HUES64 (cell line): ENCODE results near the gene FBXL13.
"Not testable (repeated sequence)": the region's sequence is repeated elsewhere in the genome, so short reads cannot be mapped to it uniquely, and the experiment has no call there.

Source experiments
- H3K27ac ChIP-seq: 2 replicates; pipeline ENCODE4 v1.7.0; 2013; ENCODE audit warnings: low read depth, low read length, inconsistent platforms
- H3K27me3 ChIP-seq: 2 replicates; pipeline ENCODE4 v1.6.1; 2013; ENCODE audit warnings: mild to moderate bottlenecking, low read length; ENCODE audit not compliant: insufficient read depth
- H3K36me3 ChIP-seq: 2 replicates; pipeline ENCODE4 v1.6.1; 2013; ENCODE audit warnings: mild to moderate bottlenecking, low read length; ENCODE audit not compliant: insufficient read depth
- H3K4me1 ChIP-seq: 2 replicates; pipeline ENCODE4 v1.6.1; 2013; ENCODE audit warnings: mild to moderate bottlenecking, low read length, moderate library complexity; ENCODE audit not compliant: insufficient read depth
- H3K4me3 ChIP-seq: 2 replicates; pipeline ENCODE4 v1.5.1; 2013; ENCODE audit warnings: mild to moderate bottlenecking, low read length, moderate library complexity
- H3K9ac ChIP-seq: 2 replicates; pipeline ENCODE4 v1.6.1; 2013; ENCODE audit warnings: mild to moderate bottlenecking, low read depth, low read length
- H3K9me3 ChIP-seq: 2 replicates; pipeline ENCODE4 v1.6.1; 2013; ENCODE audit warnings: low read depth, low read length; ENCODE audit not compliant: insufficient read depth
- WGBS: fragments of 150-250, 120-280 bp; methylation state at CpG from one replicate; pipeline ENCODE4 v1.1.7; 2013; ENCODE audit warnings: missing lambda C conversion rate; 5-methylcytosine and 5-hydroxymethylcytosine counted together

FBXL13 gene

GRCh38 chr7:102983602-102984001 is 91.0 kb downstream of the FBXL13 start:
- no peaks in the 10 kb centered on the region for H3K4me1 ChIP-seq
- H3K9me3 ChIP-seq: no peaks in the 10 kb centered on the region; the same call in 1 of the 2 replicates
- no peaks in the 10 kb centered on the region for H3K36me3 ChIP-seq
- H3K9ac ChIP-seq: no peak overlapping the region
- H3K27me3 ChIP-seq: no peaks in the 10 kb centered on the region
- H3K4me3 ChIP-seq: no peak overlapping the region
- no peak overlapping the region for H3K27ac ChIP-seq
- WGBS: 93% methylated on average over 7 of the region's 7 CpGs

GRCh38 chr7:102982235-102982634 is 92.4 kb downstream of the FBXL13 start:
- no peak overlapping the region for H3K9ac ChIP-seq
- H3K4me3 ChIP-seq: no peak overlapping the region
- no peaks in the 10 kb centered on the region for H3K27me3 ChIP-seq
- H3K4me1 ChIP-seq: no peaks in the 10 kb centered on the region
- H3K9me3 ChIP-seq: no peaks in the 10 kb centered on the region; the same call in 1 of the 2 replicates
- H3K36me3 ChIP-seq: no peaks in the 10 kb centered on the region
- 88% methylated on average over 1 of the region's 1 CpG for WGBS
- H3K27ac ChIP-seq: no peak overlapping the region

- no peaks in the 10 kb centered on the region for H3K4me1 ChIP-seq
- H3K9ac ChIP-seq: no peak overlapping the region
- 93% methylated on average over 2 of the region's 2 CpGs for WGBS
- H3K4me3 ChIP-seq: no peak overlapping the region
- no peaks in the 10 kb centered on the region; the same call in 1 of the 2 replicates for H3K9me3 ChIP-seq
- no peaks in the 10 kb centered on the region for H3K36me3 ChIP-seq
- no peaks in the 10 kb centered on the region for H3K27me3 ChIP-seq
- no peak overlapping the region for H3K27ac ChIP-seq
Observed at GRCh38 chr7:102981451-102981850, 93.1 kb downstream of the FBXL13 start.

GRCh38 chr7:102979670-102980069 is 94.9 kb downstream of the FBXL13 start:
- Histone ChIP-seq H3K27me3 (no peaks in the 10 kb centered on the region), H3K36me3 (no peaks in the 10 kb centered on the region), H3K27ac (no peak overlapping the region), H3K9me3 (no peaks in the 10 kb centered on the region; the same call in 1 of the 2 replicates), H3K4me1 (no peaks in the 10 kb centered on the region), H3K9ac (no peak overlapping the region), H3K4me3 (no peak overlapping the region)

- Histone ChIP-seq H3K36me3 (no peaks in the 10 kb centered on the region), H3K27me3 (no peaks in the 10 kb centered on the region), H3K4me1 (no peaks in the 10 kb centered on the region), H3K9me3 (no peaks in the 10 kb centered on the region; the same call in 1 of the 2 replicates), H3K27ac (no peak overlapping the region), H3K9ac (no peak overlapping the region), H3K4me3 (no peak overlapping the region)
- WGBS: 89% methylated on average over 6 of the region's 6 CpGs
Observed at GRCh38 chr7:102978284-102978683, 96.3 kb downstream of the FBXL13 start.

GRCh38 chr7:102977586-102977985 is 97.0 kb downstream of the FBXL13 start:
- H3K36me3 ChIP-seq, H3K9me3 ChIP-seq, H3K4me1 ChIP-seq, H3K27me3 ChIP-seq, H3K9ac ChIP-seq, H3K27ac ChIP-seq, H3K4me3 ChIP-seq: not testable (repeated sequence)
- 64% methylated on average over 2 of the region's 4 CpGs for WGBS

GRCh38 chr7:102976493-102976892 is 98.1 kb downstream of the FBXL13 start:
- Histone ChIP-seq H3K27me3 (no peaks in the 10 kb centered on the region), H3K27ac (no peak overlapping the region), H3K36me3 (no peaks in the 10 kb centered on the region), H3K4me1 (0 out of 2 replicates have a peak, but pooled peaks cover 4% of the 10 kb centered on the region), H3K9me3 (no peaks in the 10 kb centered on the region; the same call in 1 of the 2 replicates), H3K4me3 (no peak overlapping the region), H3K9ac (no peak overlapping the region)
- 87% methylated on average over 8 of the region's 8 CpGs for WGBS

- Histone ChIP-seq H3K4me3 (no peak overlapping the region), H3K9me3 (no peaks in the 10 kb centered on the region; the same call in 1 of the 2 replicates), H3K27ac (no peak overlapping the region), H3K36me3 (no peaks in the 10 kb centered on the region), H3K27me3 (no peaks in the 10 kb centered on the region), H3K9ac (no peak overlapping the region), H3K4me1 (0 out of 2 replicates have a peak, but pooled peaks cover 4% of the 10 kb centered on the region)
- 91% methylated on average over 8 of the region's 8 CpGs for WGBS
Observed at GRCh38 chr7:102975854-102976253, 98.7 kb downstream of the FBXL13 start.

GRCh38 chr7:102974366-102975236 is 100.0 kb downstream of the FBXL13 start:
- H3K36me3 ChIP-seq: no peaks in the 10 kb centered on the region

GRCh38 chr7:102973096-102973802 is 101.3 kb downstream of the FBXL13 start:
- Histone ChIP-seq H3K9me3 (no peaks in the 10 kb centered on the region), H3K9ac (no peak overlapping the region), H3K4me1 (0 out of 2 replicates have a peak, but pooled peaks cover 4% of the 10 kb centered on the region), H3K27me3 (no peaks in the 10 kb centered on the region), H3K27ac (no peak overlapping the region), H3K4me3 (no peak overlapping the region), H3K36me3 (no peaks in the 10 kb centered on the region)
- 94% methylated on average over 23 of the region's 23 CpGs for WGBS

More at GRCh38 chr7:102974366-102975236, 100.0 kb downstream of the FBXL13 start:
- Histone ChIP-seq H3K9ac (no peak overlapping the region), H3K27me3 (no peaks in the 10 kb centered on the region), H3K4me1 (0 out of 2 replicates have a peak, but pooled peaks cover 4% of the 10 kb centered on the region), H3K27ac (no peak overlapping the region), H3K9me3 (no peaks in the 10 kb centered on the region), H3K4me3 (no peak overlapping the region)
- WGBS: 88% methylated on average over 15 of the region's 15 CpGs

- Histone ChIP-seq H3K27ac (no peak overlapping the region), H3K27me3 (no peaks in the 10 kb centered on the region), H3K4me3 (no peak overlapping the region), H3K4me1 (0 out of 2 replicates have a peak, but pooled peaks cover under 1% of the 10 kb centered on the region), H3K36me3 (no peaks in the 10 kb centered on the region), H3K9ac (no peak overlapping the region), H3K9me3 (no peaks in the 10 kb centered on the region)
Observed at GRCh38 chr7:102967798-102968197, 106.8 kb downstream of the FBXL13 start.
